C4-2B (cell line): ENCODE results near the gene COG7.

Experiments
- ZFX ChIP-seq: fragments of 450-650 bp; IDR thresholded peaks from 2 replicates; pipeline ENCODE4 v1.6.1; 2017
- TF ChIP-seq, protein P1 (sequence below): fragments of 450-650 bp; conservative IDR thresholded peaks from 2 replicates; pipeline ENCODE4 v1.5.1; 2017; ENCODE audit warnings: mild to moderate bottlenecking

DNA sequence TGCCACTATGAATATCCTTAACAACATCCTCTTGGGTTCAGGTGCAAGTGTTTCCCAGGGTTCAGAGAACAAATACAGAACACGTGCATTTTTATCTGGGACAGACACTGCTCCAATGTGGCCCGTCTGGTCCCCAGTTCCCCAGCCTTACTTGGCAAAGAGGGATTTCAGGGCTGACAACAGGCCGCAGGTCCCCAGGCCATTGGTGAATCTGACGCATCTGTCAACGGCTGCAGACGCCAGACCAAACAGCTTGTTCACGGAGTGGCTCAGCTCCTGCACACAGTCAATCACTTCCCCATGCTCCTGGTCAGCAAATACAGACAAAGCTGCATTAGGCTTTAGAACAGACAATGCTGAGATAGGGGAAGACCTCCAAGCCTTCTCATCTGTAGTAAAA is 36.2 kb downstream of the COG7 start:
- TF ChIP-seq, protein P1, sequence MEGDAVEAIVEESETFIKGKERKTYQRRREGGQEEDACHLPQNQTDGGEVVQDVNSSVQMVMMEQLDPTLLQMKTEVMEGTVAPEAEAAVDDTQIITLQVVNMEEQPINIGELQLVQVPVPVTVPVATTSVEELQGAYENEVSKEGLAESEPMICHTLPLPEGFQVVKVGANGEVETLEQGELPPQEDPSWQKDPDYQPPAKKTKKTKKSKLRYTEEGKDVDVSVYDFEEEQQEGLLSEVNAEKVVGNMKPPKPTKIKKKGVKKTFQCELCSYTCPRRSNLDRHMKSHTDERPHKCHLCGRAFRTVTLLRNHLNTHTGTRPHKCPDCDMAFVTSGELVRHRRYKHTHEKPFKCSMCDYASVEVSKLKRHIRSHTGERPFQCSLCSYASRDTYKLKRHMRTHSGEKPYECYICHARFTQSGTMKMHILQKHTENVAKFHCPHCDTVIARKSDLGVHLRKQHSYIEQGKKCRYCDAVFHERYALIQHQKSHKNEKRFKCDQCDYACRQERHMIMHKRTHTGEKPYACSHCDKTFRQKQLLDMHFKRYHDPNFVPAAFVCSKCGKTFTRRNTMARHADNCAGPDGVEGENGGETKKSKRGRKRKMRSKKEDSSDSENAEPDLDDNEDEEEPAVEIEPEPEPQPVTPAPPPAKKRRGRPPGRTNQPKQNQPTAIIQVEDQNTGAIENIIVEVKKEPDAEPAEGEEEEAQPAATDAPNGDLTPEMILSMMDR, result no peak
- TF ChIP-seq ZFX, result no peak
